Measurements from ENCODE around the gene PTPN11.

The PTPN11 gene

GRCh38 chr12:112458330-112458729 lies 39.6 kb downstream of the PTPN11 start:
- H3K4me3 ChIP-seq (ENCODE audit: low read length) = no peak overlapping the region
- no peak for TF ChIP-seq CTCF (conservative IDR thresholded peaks at IDR 0.05; ENCODE audit: low read depth, low read length)
- DNase-seq (ENCODE audit: low read depth) = no peak

- no peak for TF ChIP-seq CTCF (conservative IDR thresholded peaks at IDR 0.05; ENCODE audit: low read depth, low read length)
- H3K4me3 ChIP-seq (ENCODE audit: low read length) = no peak overlapping the region
- no peak for DNase-seq (ENCODE audit: low read depth)
Observed at GRCh38 chr12:112458751-112459150, 40.0 kb downstream of the PTPN11 start.

- no peak for DNase-seq (ENCODE audit: low read depth)
- TF ChIP-seq CTCF (conservative IDR thresholded peaks at IDR 0.05; ENCODE audit: low read depth, low read length) = no peak
Observed at GRCh38 chr12:112463478-112463877, 44.7 kb downstream of the PTPN11 start.

GRCh38 chr12:112464605-112465004 lies 45.9 kb downstream of the PTPN11 start:
- no peak overlapping the region for H3K4me3 ChIP-seq (ENCODE audit: low read length)
- DNase-seq (ENCODE audit: low read depth) = no peak
- TF ChIP-seq CTCF (conservative IDR thresholded peaks at IDR 0.05; ENCODE audit: low read depth, low read length) = no peak

More at GRCh38 chr12:112463478-112463877, 44.7 kb downstream of the PTPN11 start:
- H3K4me3 ChIP-seq (ENCODE audit: low read length) = no peak overlapping the region

GRCh38 chr12:112466011-112466422 lies 47.3 kb downstream of the PTPN11 start:
- no peak for DNase-seq (ENCODE audit: low read depth)

GRCh38 chr12:112466835-112467234 lies 48.1 kb downstream of the PTPN11 start:
- H3K4me3 ChIP-seq (ENCODE audit: low read length) = no peak overlapping the region
- no peak for TF ChIP-seq CTCF (conservative IDR thresholded peaks at IDR 0.05; ENCODE audit: low read depth, low read length)
- DNase-seq (ENCODE audit: low read depth) = no peak

More at GRCh38 chr12:112466011-112466422, 47.3 kb downstream of the PTPN11 start:
- H3K4me3 ChIP-seq (ENCODE audit: low read length) = no peak overlapping the region
- TF ChIP-seq CTCF (conservative IDR thresholded peaks at IDR 0.05; ENCODE audit: low read depth, low read length) = no peak

- no peak for DNase-seq (ENCODE audit: low read depth)
- no peak for TF ChIP-seq CTCF (conservative IDR thresholded peaks at IDR 0.05; ENCODE audit: low read depth, low read length)
- no peak overlapping the region for H3K4me3 ChIP-seq (ENCODE audit: low read length)
Observed at GRCh38 chr12:112468046-112468445, 49.3 kb downstream of the PTPN11 start.
